RWPE2 (cell line): ENCODE data around the gene MYO18B.

Source experiments
- ATAC-seq: fragments of 200-7000 bp; cut with Tn5 transposase; 3 replicates; pipeline ENCODE4 v1.9.1; 2021; ENCODE audit warnings: low read depth
- DNase-seq: peaks from one replicate; pipeline ENCODE4 v3.0.0-alpha.2; 2020; ENCODE audit warnings: low spot score
- H3K27ac ChIP-seq: fragments of 450-650 bp; 2 replicates; pipeline ENCODE4 v1.5.1; 2017; ENCODE audit warnings: mild to moderate bottlenecking; ENCODE audit not compliant: poor library complexity, severe bottlenecking
- H3K27me3 ChIP-seq: fragments of 250-450 bp; sonication (Bioruptor Pico); 2 replicates; pipeline ENCODE4 v1.5.1; 2021; ENCODE audit warnings: mild to moderate bottlenecking, moderate library complexity; ENCODE audit not compliant: insufficient read depth, poor library complexity, severe bottlenecking
- H3K36me3 ChIP-seq: fragments of 250-450 bp; sonication (Bioruptor Pico); 2 replicates; pipeline ENCODE4 v1.5.1; 2020; ENCODE audit warnings: low read depth, mild to moderate bottlenecking, moderate library complexity
- H3K4me1 ChIP-seq: fragments of 250-450 bp; sonication (Bioruptor Pico); 2 replicates; pipeline ENCODE4 v1.5.1; 2021; ENCODE audit warnings: mild to moderate bottlenecking, moderate library complexity; ENCODE audit not compliant: insufficient read depth, poor library complexity, severe bottlenecking
- H3K4me3 ChIP-seq: fragments of 250-450 bp; sonication (Bioruptor Pico); 2 replicates; pipeline ENCODE4 v1.5.1; 2021; ENCODE audit warnings: mild to moderate bottlenecking, moderate library complexity; ENCODE audit not compliant: severe bottlenecking
- H3K9me3 ChIP-seq: fragments of 250-450 bp; sonication (Bioruptor Pico); 2 replicates; pipeline ENCODE4 v1.5.1; 2021; ENCODE audit warnings: mild to moderate bottlenecking, moderate library complexity; ENCODE audit not compliant: severe bottlenecking
- TF ChIP-seq, protein P1 (sequence below): fragments of 450-650 bp; IDR thresholded peaks from one replicate; pipeline ENCODE4 v1.5.1; 2017; ENCODE audit warnings: mild to moderate bottlenecking, moderate library complexity; ENCODE audit not compliant: poor library complexity, severe bottlenecking

MYO18B gene

DNA sequence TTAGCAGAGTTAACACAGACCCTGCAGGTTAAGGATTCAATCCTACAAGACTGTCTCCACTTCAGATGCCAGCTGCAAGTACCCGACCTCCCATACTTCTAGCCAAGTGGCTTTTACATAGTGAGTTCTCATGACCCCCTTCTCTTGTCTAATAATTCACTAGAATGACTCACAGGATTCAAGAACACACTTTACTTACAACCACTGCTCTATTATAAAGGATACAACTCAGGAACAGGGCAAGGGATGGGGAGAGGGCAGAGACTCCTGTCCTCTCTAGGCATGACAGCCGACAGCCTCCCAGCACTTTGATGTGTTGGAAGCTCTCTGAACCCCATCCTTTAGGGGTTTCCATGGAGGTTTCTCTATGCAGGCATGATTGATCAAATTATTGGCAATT, 60.0 kb downstream of the MYO18B start:
- TF ChIP-seq, protein P1, sequence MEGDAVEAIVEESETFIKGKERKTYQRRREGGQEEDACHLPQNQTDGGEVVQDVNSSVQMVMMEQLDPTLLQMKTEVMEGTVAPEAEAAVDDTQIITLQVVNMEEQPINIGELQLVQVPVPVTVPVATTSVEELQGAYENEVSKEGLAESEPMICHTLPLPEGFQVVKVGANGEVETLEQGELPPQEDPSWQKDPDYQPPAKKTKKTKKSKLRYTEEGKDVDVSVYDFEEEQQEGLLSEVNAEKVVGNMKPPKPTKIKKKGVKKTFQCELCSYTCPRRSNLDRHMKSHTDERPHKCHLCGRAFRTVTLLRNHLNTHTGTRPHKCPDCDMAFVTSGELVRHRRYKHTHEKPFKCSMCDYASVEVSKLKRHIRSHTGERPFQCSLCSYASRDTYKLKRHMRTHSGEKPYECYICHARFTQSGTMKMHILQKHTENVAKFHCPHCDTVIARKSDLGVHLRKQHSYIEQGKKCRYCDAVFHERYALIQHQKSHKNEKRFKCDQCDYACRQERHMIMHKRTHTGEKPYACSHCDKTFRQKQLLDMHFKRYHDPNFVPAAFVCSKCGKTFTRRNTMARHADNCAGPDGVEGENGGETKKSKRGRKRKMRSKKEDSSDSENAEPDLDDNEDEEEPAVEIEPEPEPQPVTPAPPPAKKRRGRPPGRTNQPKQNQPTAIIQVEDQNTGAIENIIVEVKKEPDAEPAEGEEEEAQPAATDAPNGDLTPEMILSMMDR, result no peak
- H3K36me3 ChIP-seq, result no peaks in the 10 kb centered on the region
- H3K4me1 ChIP-seq, result no peaks in the 10 kb centered on the region
- peaks cover 10% of the 10 kb centered on the region for H3K27me3 ChIP-seq
- H3K4me3 ChIP-seq, result no peak overlapping the region
- no peak for DNase-seq
- ATAC-seq, result no peak
- no peak overlapping the region for H3K27ac ChIP-seq
- no peaks in the 10 kb centered on the region for H3K9me3 ChIP-seq

DNA sequence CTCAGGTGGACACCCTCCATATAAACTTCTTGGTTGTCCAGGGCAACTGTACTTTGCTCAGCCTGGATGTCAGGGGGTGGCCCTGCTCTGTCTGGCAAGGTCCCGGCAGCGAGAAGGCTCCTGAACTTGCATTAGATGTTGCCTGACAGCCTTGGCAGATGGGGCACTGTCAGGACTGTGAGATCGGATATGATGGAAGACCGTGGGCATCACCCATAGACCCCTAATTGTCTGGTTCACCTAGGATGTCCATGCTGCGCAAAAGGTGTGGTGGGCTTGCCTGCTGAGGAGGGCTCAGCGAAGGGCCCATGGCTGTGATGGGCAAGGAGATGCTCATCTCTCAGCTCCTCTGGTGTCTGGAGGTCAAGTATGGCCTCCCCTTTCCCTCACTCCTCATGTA, 62.7 kb downstream of the MYO18B start:
- ATAC-seq (no peak), DNase-seq (no peak)
- H3K36me3 ChIP-seq, result no peaks in the 10 kb centered on the region
- no peak overlapping the region for H3K27ac ChIP-seq
- no peak overlapping the region for H3K4me3 ChIP-seq
- peaks cover 3% of the 10 kb centered on the region for H3K27me3 ChIP-seq
- no peaks in the 10 kb centered on the region for H3K9me3 ChIP-seq
- TF ChIP-seq, protein P1, result no peak
- H3K4me1 ChIP-seq, result no peaks in the 10 kb centered on the region

DNA sequence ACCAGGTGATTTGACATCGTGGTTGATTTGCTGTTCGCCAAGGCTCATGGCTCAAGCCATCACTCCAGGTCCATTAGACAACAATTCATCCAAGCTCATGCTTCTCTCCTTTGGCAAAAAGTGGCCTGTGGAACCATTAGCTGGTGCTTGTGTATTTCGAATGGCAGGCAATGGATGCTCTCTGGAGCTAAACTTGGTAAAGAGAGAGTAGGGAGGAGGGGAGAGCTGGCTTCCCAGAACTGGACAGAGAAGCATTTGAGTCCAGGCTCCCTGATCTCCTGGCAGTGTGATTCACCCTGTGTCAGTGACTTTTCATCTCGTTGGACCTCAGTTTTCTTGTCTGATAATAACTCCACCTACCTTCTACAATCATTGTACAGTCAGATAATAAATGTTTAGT, 64.6 kb downstream of the MYO18B start:
- no peaks in the 10 kb centered on the region for H3K4me1 ChIP-seq
- no peaks in the 10 kb centered on the region for H3K9me3 ChIP-seq
- H3K36me3 ChIP-seq, result no peaks in the 10 kb centered on the region
- H3K27me3 ChIP-seq, result peaks cover 3% of the 10 kb centered on the region
- no peak for DNase-seq
- no peak overlapping the region for H3K27ac ChIP-seq
- no peak for ATAC-seq
- TF ChIP-seq, protein P1, result no peak
- H3K4me3 ChIP-seq, result no peak overlapping the region

DNA sequence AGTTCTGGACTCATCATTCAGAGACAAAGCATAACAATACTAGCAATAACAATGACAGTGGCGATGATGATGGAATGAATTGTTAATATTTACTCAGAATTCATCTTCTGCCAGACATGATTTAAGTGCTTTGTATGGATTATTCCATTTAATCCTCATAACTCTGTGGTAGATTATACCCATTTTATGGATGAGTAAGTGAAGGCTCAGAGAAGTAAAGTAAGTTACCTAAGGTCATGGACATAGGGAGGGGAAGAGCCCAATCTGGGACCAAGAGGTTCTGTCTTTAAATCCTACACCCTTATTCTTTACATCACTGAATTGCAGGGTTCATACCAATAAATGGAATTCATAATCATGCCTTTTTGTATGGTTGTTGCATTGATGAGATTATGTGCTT, 72.7 kb downstream of the MYO18B start:
- Histone ChIP-seq H3K27me3 (peaks cover 4% of the 10 kb centered on the region), H3K4me1 (no peaks in the 10 kb centered on the region), H3K36me3 (no peaks in the 10 kb centered on the region), H3K27ac (no peak overlapping the region), H3K4me3 (no peak overlapping the region), H3K9me3 (no peaks in the 10 kb centered on the region)
- ATAC-seq (no peak), DNase-seq (no peak)
- TF ChIP-seq, protein P1, result no peak

DNA sequence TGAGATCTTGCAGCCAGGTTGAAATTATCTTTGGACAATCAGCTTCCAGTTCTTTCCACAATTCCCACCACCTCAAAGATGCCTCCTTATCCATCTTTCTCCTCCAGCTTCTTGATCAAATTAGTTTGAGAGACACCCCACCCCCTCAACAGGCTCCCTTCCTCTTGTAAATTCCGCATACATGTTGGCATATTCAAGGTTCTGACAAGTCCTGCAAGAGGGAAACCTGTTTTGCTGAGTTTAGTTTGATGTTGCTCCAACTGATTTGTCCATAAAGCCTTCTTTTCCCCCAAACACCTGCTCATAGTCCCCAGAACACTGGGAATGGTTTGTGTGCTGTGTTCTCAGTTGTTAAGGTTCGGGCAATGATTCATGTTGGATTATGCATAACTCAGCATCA, 73.6 kb downstream of the MYO18B start:
- DNase-seq (no peak), ATAC-seq (no peak)
- Histone ChIP-seq H3K36me3 (no peaks in the 10 kb centered on the region), H3K27ac (no peak overlapping the region), H3K9me3 (no peaks in the 10 kb centered on the region), H3K4me3 (no peak overlapping the region), H3K4me1 (no peaks in the 10 kb centered on the region), H3K27me3 (peaks cover 4% of the 10 kb centered on the region)
- TF ChIP-seq, protein P1, result no peak
